ENCODE data around the gene MTMR12. TPM values are rescaled to one million over a fixed set of nuclear protein-coding genes. Genes with fewer than 3 reads are reported as not detected.
A peak's percentile ranks its signal among the peaks of the same experiment; 100 is the strongest.
"Not testable (repeated sequence)": the region's sequence is repeated elsewhere in the genome, so short reads cannot be mapped to it uniquely, and the experiment has no call there.

The MTMR12 gene
- total RNA-seq, 1 donor from 2014 or later, result 41.3 TPM

DNA sequence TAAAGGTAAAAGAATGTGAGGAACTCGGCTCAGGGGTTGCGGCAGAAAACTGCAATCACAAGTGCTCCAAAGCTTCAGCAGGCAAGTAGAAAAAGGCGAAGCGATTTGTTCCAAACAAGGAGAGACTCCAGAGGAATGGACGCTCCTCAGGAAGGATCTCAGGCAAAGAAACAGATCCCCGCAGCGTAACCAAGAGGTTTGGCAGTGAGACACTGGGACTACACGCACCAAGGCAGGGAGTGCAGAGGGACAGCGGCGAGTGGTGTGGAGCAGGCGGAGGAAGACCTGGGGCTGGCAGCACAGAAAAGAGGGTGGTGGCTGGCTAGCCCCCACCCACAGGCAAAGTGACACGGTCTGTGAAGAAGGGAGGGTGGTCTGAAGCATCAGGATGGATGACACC lies 83.9 kb downstream of the MTMR12 start:
- intact Hi-C loops (cut with DNase I), result no loop called here
- Histone ChIP-seq H3K4me3 (no peak overlapping the region), H3K36me3 (peaks cover 20% of the 10 kb centered on the region), H3K27me3 (no peaks in the 10 kb centered on the region), H3K27ac (no peak overlapping the region), H3K9me3 (no peaks in the 10 kb centered on the region), H3K4me1 (peaks cover 15% of the 10 kb centered on the region)
- TF ChIP-seq, protein P1, sequence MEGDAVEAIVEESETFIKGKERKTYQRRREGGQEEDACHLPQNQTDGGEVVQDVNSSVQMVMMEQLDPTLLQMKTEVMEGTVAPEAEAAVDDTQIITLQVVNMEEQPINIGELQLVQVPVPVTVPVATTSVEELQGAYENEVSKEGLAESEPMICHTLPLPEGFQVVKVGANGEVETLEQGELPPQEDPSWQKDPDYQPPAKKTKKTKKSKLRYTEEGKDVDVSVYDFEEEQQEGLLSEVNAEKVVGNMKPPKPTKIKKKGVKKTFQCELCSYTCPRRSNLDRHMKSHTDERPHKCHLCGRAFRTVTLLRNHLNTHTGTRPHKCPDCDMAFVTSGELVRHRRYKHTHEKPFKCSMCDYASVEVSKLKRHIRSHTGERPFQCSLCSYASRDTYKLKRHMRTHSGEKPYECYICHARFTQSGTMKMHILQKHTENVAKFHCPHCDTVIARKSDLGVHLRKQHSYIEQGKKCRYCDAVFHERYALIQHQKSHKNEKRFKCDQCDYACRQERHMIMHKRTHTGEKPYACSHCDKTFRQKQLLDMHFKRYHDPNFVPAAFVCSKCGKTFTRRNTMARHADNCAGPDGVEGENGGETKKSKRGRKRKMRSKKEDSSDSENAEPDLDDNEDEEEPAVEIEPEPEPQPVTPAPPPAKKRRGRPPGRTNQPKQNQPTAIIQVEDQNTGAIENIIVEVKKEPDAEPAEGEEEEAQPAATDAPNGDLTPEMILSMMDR (IDR thresholded peaks at IDR 0.05), result no peak
- DNase-seq (no peak), ATAC-seq (no peak)

GRCh38 chr5:32225445-32225844 lies 87.3 kb downstream of the MTMR12 start:
- H3K9me3 ChIP-seq, result no peaks in the 10 kb centered on the region
- H3K27ac ChIP-seq, result peak overlapping the region; percentile 65
- H3K4me3 ChIP-seq, result no peak overlapping the region
- intact Hi-C loops (cut with DNase I), result no loop called here
- peaks cover 5% of the 10 kb centered on the region for H3K4me1 ChIP-seq
- peak; percentile 87 for ATAC-seq
- no peaks in the 10 kb centered on the region for H3K27me3 ChIP-seq
- no peak for DNase-seq
- TF ChIP-seq, protein P1 (IDR thresholded peaks at IDR 0.05), result no peak
- H3K36me3 ChIP-seq, result peaks cover 17% of the 10 kb centered on the region

- ATAC-seq (peak; percentile 78), DNase-seq (no peak)
- H3K27me3 ChIP-seq, result no peaks in the 10 kb centered on the region
- H3K36me3 ChIP-seq, result peaks cover 4% of the 10 kb centered on the region
- H3K9me3 ChIP-seq, result no peaks in the 10 kb centered on the region
- H3K27ac ChIP-seq, result peak overlapping the region; percentile 65
- H3K4me1 ChIP-seq, result peaks cover 5% of the 10 kb centered on the region
- intact Hi-C loops (cut with DNase I), result no loop called here
- TF ChIP-seq, protein P1 (IDR thresholded peaks at IDR 0.05), result no peak
- no peak overlapping the region for H3K4me3 ChIP-seq
Observed at GRCh38 chr5:32223972-32224609, 88.6 kb downstream of the MTMR12 start.

GRCh38 chr5:32222723-32223470 lies 89.8 kb downstream of the MTMR12 start:
- no peak for DNase-seq
- TF ChIP-seq, protein P1 (IDR thresholded peaks at IDR 0.05), result no peak
- Histone ChIP-seq H3K27ac (no peak overlapping the region), H3K4me1 (peaks cover 8% of the 10 kb centered on the region), H3K4me3 (no peak overlapping the region), H3K27me3 (no peaks in the 10 kb centered on the region), H3K9me3 (no peaks in the 10 kb centered on the region), H3K36me3 (no peaks in the 10 kb centered on the region)
- peak; percentile 56 for ATAC-seq
- intact Hi-C loops (cut with DNase I), result no loop called here

DNA sequence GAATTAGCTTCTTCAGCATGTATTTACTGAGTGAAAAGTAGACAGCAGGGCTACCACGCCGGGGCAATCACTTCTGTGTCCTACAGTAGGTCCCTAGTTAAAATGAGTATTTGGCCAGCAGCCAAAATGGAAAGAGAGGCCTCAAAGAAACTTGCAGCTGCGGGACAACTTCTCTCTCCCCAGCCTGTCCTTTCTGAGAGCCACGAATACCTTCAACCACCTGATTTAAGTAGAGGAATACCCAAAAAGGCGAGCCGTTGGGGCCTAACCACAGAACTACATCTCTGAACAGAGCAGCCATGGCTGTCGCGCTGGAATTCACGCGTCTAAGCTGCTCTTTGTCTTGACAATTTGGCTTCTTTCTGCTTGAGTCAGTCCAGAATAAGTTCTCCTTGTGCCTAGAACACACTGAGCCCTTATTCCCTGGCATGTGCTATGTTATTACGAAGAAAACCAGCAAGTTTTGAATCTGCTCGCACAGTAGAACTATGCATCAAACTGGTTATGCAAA lies 94.8 kb downstream of the MTMR12 start:
- intact Hi-C loops (cut with DNase I), result no loop called here
- ATAC-seq (no peak), DNase-seq (no peak)
- no peak overlapping the region for H3K4me3 ChIP-seq
- TF ChIP-seq, protein P1 (IDR thresholded peaks at IDR 0.05), result no peak
- no peak overlapping the region for H3K27ac ChIP-seq
- H3K36me3 ChIP-seq, result no peaks in the 10 kb centered on the region
- H3K9me3 ChIP-seq, result no peaks in the 10 kb centered on the region
- peaks cover 5% of the 10 kb centered on the region for H3K4me1 ChIP-seq
- H3K27me3 ChIP-seq, result no peaks in the 10 kb centered on the region

DNA sequence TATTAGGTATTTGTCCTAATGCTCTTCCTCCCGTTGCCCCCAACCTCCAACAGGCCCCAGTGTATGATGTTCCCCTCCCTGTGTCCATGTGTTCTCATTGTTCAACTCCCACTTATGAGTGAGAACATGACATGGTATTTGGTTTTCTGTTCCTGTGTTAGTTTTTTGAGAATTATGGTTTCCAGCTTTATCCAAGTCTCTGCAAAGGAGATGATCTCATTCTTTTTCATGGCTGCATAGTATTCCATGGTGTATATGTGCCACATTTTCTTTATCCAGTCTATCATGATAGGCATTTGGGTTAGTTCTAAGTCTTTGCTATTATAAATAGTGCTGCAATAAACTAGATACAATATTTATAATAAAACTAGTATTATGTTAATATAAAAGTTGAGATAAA lies 98.4 kb downstream of the MTMR12 start:
- H3K4me3 ChIP-seq; H3K27ac ChIP-seq; DNase-seq; H3K9me3 ChIP-seq; H3K36me3 ChIP-seq; intact Hi-C loops (cut with DNase I); ATAC-seq; H3K27me3 ChIP-seq; H3K4me1 ChIP-seq: not testable (repeated sequence)

Measured in upper lobe of right lung (tissue), 1 donor.